ENCODE results near the gene HTN1. TPM values are rescaled to one million over a fixed set of nuclear protein-coding genes. Genes with fewer than 3 reads are reported as not detected.
"Not testable (repeated sequence)": the region's sequence is repeated elsewhere in the genome, so short reads cannot be mapped to it uniquely, and the experiment has no call there.

Gene HTN1
- total RNA-seq (not detected), polyA plus RNA-seq (not detected)
- long read RNA-seq, donor 1, result 0 reads
- long read RNA-seq, donor 2, result 0 reads

DNA sequence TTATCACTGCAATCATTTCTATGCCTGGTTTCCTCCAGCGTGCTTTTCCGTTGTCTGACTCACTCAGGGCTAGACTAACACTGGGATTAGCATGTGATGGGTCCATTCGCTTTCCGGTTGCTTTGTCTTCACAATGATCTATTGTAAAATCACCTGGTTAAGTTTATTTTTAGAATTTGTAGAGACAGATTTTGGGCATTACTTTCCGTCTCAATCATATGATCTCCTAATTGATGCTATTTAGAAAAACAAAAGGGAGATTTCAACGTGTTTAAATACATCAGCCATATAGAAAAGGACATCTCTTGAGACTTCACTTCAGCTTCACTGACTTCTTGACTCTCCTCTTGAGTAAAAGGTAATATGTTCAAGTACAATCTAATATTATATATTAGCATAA lies at the start of gene HTN1:
TSS of gene HTN1 (plus strand) at position 301 of the 400 bp plus-strand sequence. CDS start 2,639 bp downstream, outside the sequence.
- DNase-seq; H3K4me1 ChIP-seq; H3K4me3 ChIP-seq; intact Hi-C loops (cut with DNase I; ENCODE audit: low total_unique reads); H3K9me3 ChIP-seq; H3K27ac ChIP-seq; H3K36me3 ChIP-seq; H3K27me3 ChIP-seq (replicated peaks in 1 of 7): not testable (repeated sequence)
- 69 to 79% (median 76%) methylated on average over 4 to 6 of the region's 6 CpGs for WGBS, 5 donors

DNA sequence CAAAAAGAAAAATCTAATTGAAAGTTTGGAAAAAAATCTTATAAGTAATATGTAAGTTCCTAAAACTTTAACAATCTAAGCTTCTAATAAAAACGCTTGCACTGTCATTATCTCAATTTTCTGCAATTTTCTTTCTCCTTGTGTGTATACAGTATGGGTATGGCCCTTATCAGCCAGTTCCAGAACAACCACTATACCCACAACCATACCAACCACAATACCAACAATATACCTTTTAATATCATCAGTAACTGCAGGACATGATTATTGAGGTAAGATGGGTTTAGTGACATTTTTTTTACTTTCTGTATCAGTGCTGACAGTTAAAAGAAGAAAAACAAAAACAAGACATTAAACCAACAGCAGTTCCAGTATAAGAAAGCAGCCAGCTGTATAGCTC lies 49.5 kb upstream of the HTN1 start:
- H3K27ac ChIP-seq, result no peak overlapping the region
- no peak for DNase-seq
- intact Hi-C loops (cut with DNase I; ENCODE audit: low total_unique reads), result no loop called here
- H3K4me1 ChIP-seq, result no peaks in the 10 kb centered on the region
- H3K9me3 ChIP-seq, result no peaks in the 10 kb centered on the region
- 53 to 86% (median 61%) methylated on average over 1 of the region's 1 CpG for WGBS, 5 donors
- no peak overlapping the region for H3K4me3 ChIP-seq
- H3K27me3 ChIP-seq (replicated peaks in 1 of 7), result no peaks in the 10 kb centered on the region
- no peaks in the 10 kb centered on the region for H3K36me3 ChIP-seq
- TF ChIP-seq, protein P1, sequence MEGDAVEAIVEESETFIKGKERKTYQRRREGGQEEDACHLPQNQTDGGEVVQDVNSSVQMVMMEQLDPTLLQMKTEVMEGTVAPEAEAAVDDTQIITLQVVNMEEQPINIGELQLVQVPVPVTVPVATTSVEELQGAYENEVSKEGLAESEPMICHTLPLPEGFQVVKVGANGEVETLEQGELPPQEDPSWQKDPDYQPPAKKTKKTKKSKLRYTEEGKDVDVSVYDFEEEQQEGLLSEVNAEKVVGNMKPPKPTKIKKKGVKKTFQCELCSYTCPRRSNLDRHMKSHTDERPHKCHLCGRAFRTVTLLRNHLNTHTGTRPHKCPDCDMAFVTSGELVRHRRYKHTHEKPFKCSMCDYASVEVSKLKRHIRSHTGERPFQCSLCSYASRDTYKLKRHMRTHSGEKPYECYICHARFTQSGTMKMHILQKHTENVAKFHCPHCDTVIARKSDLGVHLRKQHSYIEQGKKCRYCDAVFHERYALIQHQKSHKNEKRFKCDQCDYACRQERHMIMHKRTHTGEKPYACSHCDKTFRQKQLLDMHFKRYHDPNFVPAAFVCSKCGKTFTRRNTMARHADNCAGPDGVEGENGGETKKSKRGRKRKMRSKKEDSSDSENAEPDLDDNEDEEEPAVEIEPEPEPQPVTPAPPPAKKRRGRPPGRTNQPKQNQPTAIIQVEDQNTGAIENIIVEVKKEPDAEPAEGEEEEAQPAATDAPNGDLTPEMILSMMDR (IDR thresholded peaks at IDR 0.05 in 8 of 11, conservative IDR thresholded peaks at IDR 0.05 in 3 of 11), result no peak

DNA sequence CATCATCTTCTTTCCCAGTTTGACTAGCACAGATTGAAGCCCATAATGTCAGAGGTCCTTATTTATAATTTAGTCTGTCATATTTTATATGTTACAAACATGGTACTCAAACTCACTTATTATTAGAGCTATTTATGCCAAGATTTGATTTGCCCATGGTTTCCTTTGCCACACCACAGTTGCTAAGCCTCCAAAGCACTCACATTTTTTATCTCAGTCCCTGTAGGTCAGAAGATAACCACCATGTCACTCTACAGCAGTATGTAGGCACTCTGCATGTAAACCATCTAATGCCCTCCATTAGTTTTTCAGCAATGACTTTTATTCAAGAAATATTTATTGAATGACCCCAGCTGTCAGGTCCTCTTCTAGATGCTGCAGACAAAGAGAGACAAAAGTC lies 47.7 kb upstream of the HTN1 start:
- H3K4me3 ChIP-seq, result no peak overlapping the region
- H3K27ac ChIP-seq, result no peak overlapping the region
- no peak for DNase-seq
- intact Hi-C loops (cut with DNase I; ENCODE audit: low total_unique reads), result no loop called here
- no peaks in the 10 kb centered on the region for H3K36me3 ChIP-seq
- TF ChIP-seq POLR2A (IDR thresholded peaks at IDR 0.05), result no peak
- no peak for TF ChIP-seq POLR2AphosphoS5 (IDR thresholded peaks at IDR 0.05)
- TF ChIP-seq, protein P1 (IDR thresholded peaks at IDR 0.05 in 8 of 11, conservative IDR thresholded peaks at IDR 0.05 in 3 of 11), result no peak
- H3K27me3 ChIP-seq (replicated peaks in 1 of 7), result no peaks in the 10 kb centered on the region
- H3K9me3 ChIP-seq, result no peaks in the 10 kb centered on the region
- H3K4me1 ChIP-seq, result no peaks in the 10 kb centered on the region

DNA sequence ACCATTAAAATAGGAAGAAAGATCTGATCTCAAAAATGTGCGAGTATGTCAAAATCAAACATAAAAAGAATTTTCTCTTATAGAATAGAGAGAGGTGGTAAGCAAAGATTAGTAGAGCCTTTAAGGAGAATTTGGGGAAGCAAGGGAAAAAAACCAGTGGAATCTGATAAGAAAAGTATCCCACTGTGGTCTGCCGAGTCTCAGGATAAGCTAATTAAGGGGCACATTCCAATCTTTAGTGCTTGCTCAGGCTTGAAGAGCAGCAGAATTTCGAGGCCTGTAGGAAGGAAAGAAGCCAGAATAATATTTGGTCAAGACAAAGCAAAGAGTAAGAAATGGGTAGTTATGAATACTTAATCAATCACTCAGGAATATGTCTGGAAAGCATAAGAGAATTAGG lies 41.5 kb upstream of the HTN1 start:
- no peaks in the 10 kb centered on the region for H3K36me3 ChIP-seq
- no peak for DNase-seq
- no peak overlapping the region for H3K4me3 ChIP-seq
- H3K4me1 ChIP-seq, result no peaks in the 10 kb centered on the region
- TF ChIP-seq, protein P1 (IDR thresholded peaks at IDR 0.05 in 8 of 11, conservative IDR thresholded peaks at IDR 0.05 in 3 of 11), result no peak
- TF ChIP-seq POLR2A (IDR thresholded peaks at IDR 0.05) (no peak), POLR2AphosphoS5 (IDR thresholded peaks at IDR 0.05) (no peak)
- peaks cover 0 to 11% (median 1%) of the 10 kb centered on the region in 8 donors for H3K9me3 ChIP-seq
- H3K27ac ChIP-seq, result no peak overlapping the region
- 43 to 58% (median 52%) methylated on average over 3 of the region's 3 CpGs for WGBS, 5 donors
- intact Hi-C loops (cut with DNase I; ENCODE audit: low total_unique reads), result no loop called here
- no peaks in the 10 kb centered on the region for H3K27me3 ChIP-seq (replicated peaks in 1 of 7)

DNA sequence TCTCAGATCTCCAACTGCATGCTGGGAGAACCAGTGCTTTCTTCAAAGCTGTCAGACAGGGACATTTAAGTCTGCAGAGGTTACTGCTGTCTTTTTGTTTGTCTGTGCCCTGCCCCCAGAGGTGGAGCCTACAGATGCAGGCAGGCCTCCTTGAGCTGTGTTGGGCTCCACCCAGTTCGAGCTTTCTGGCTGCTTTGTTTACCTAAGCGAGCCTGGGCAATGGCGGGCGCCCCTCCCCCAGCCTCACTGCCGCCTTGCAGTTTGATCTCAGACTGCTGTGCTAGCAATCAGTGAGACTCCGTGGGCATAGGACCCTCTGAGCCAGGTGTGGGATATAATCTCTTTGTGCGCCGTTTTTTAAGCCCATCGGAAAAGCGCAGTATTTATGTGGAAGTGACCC lies 31.2 kb upstream of the HTN1 start:
- H3K27me3 ChIP-seq (replicated peaks in 1 of 7); H3K36me3 ChIP-seq; DNase-seq; intact Hi-C loops (cut with DNase I; ENCODE audit: low total_unique reads); H3K4me3 ChIP-seq; H3K27ac ChIP-seq; H3K4me1 ChIP-seq: not testable (repeated sequence)
- H3K9me3 ChIP-seq, result peaks cover 0 to 13% (median 0%) of the 10 kb centered on the region in 8 donors
- WGBS, 5 donors, result 73 to 97% (median 87%) methylated on average over 6 to 10 of the region's 10 CpGs
